GM18520 (cell line): ENCODE data around the gene C11orf54.
A peak's percentile ranks its signal among the peaks of the same experiment; 100 is the strongest.

ENCODE experiments used
- ATAC-seq: cut with Tn5 transposase; IDR thresholded peaks from one replicate; pipeline ENCODE4 v1.9.1; 2021; ENCODE audit not compliant: unreplicated experiment

Gene C11orf54

GRCh38 chr11:93741094-93741881, at the start of gene C11orf54, which contains the start of gene TAF1D:
Gene C11orf54, plus strand, starts transcription at chr11:93741672. Its CDS starts 5,722 bp downstream, at chr11:93747394.
Gene TAF1D, minus strand, starts transcription at chr11:93741495. Its CDS starts 2,191 bp downstream, at chr11:93739304.
- ATAC-seq = peak; percentile 77

- ATAC-seq = no peak
Observed at GRCh38 chr11:93694109-93694508, 47.4 kb upstream of the C11orf54 start.

- ATAC-seq = no peak
Observed at GRCh38 chr11:93694557-93694956, 46.9 kb upstream of the C11orf54 start.

- no peak for ATAC-seq
Observed at GRCh38 chr11:93697611-93698010, 43.9 kb upstream of the C11orf54 start.

- no peak for ATAC-seq
Observed at GRCh38 chr11:93700830-93701229, 40.6 kb upstream of the C11orf54 start.

GRCh38 chr11:93704237-93704636, 37.2 kb upstream of the C11orf54 start:
- ATAC-seq = no peak

- ATAC-seq = no peak
Observed at GRCh38 chr11:93710239-93710638, 31.2 kb upstream of the C11orf54 start.

GRCh38 chr11:93712678-93713077, 28.8 kb upstream of the C11orf54 start:
- ATAC-seq = no peak

GRCh38 chr11:93715797-93716396, 25.6 kb upstream of the C11orf54 start:
- ATAC-seq = no peak

GRCh38 chr11:93717501-93717900, 24.0 kb upstream of the C11orf54 start:
- no peak for ATAC-seq

- ATAC-seq = peak; percentile 81
Observed at GRCh38 chr11:93718057-93718563, 23.4 kb upstream of the C11orf54 start.

- ATAC-seq = no peak
Observed at GRCh38 chr11:93719310-93719709, 22.2 kb upstream of the C11orf54 start.

GRCh38 chr11:93720522-93720921, 20.9 kb upstream of the C11orf54 start:
- ATAC-seq = no peak

GRCh38 chr11:93724089-93724488, 17.4 kb upstream of the C11orf54 start:
- ATAC-seq = no peak

- no peak for ATAC-seq
Observed at GRCh38 chr11:93727985-93728791, 13.3 kb upstream of the C11orf54 start.

GRCh38 chr11:93728792-93729128, 12.7 kb upstream of the C11orf54 start:
- no peak for ATAC-seq

- no peak for ATAC-seq
Observed at GRCh38 chr11:93729129-93729616, 12.3 kb upstream of the C11orf54 start.

GRCh38 chr11:93730108-93731107, 11.1 kb upstream of the C11orf54 start:
- no peak for ATAC-seq

- no peak for ATAC-seq
Observed at GRCh38 chr11:93732237-93732892, 9.1 kb upstream of the C11orf54 start.

- ATAC-seq = no peak
Observed at GRCh38 chr11:93733474-93733873, 8.0 kb upstream of the C11orf54 start.
